ENCODE results near the gene LAMB4. TPM values are rescaled to one million over a fixed set of nuclear protein-coding genes. Genes with fewer than 3 reads are reported as not detected.

Gene LAMB4
- total RNA-seq, 2 experiments from 2014 or later: not detected

- ChIA-PET CTCF (no interaction called here), POLR2A (interaction anchor here (0.6 kb wide), 1 partner anchor 158 kb away, joined by 3 read pairs; no protein-coding TSS in a partner anchor)
- Mint-ChIP-seq H3K4me1 (ENCODE audit: low read depth) (no peaks in the 10 kb centered on the region), H3K36me3 (ENCODE audit: low read depth) (no peaks in the 10 kb centered on the region), H3K27me3 (peaks cover 1% of the 10 kb centered on the region), H3K9me3 (no peaks in the 10 kb centered on the region), H3K4me3 (no peak overlapping the region), H3K27ac (no peak overlapping the region)
- no peak for TF ChIP-seq CTCF (IDR thresholded peaks at IDR 0.05)
- intact Hi-C loops (cut with micrococcal nuclease): no loop called here
- ATAC-seq: no peak
- DNase-seq: no peak
Measured at GRCh38 chr7:107977048-107977447, 153.1 kb downstream of the LAMB4 start.

DNA sequence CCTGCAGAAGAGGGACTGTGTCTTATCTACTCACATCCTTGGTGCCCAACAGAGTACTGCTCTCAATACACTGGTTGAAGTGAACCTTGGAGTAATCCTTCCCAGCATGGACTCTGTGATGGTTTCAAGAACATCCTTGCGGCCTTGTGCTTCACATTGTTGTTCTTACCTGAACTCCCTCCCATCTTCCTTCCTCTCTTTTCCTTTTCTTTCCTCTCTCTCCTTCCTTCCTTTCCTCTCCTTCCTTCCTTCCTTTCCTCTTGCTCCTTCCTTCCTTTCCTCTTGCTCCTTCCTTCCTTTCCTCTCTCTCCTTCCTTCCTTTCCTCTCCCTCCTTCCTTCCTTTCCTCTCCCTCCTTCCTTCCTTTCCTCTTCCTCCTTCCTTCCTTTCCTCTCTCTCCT is 153.5 kb downstream of the LAMB4 start:
- ATAC-seq (no peak), DNase-seq (no peak)
- H3K27ac Mint-ChIP-seq: no peak overlapping the region
- no peaks in the 10 kb centered on the region for H3K4me1 Mint-ChIP-seq (ENCODE audit: low read depth)
- no peak for TF ChIP-seq CTCF (IDR thresholded peaks at IDR 0.05)
- no peaks in the 10 kb centered on the region for H3K36me3 Mint-ChIP-seq (ENCODE audit: low read depth)
- H3K4me3 Mint-ChIP-seq: no peak overlapping the region
- ChIA-PET CTCF (no interaction called here), POLR2A (interaction anchor here (0.6 kb wide), 1 partner anchor 159 kb away, joined by 3 read pairs; no protein-coding TSS in a partner anchor)
- H3K27me3 Mint-ChIP-seq: peaks cover 1% of the 10 kb centered on the region
- no peaks in the 10 kb centered on the region for H3K9me3 Mint-ChIP-seq
- intact Hi-C loops (cut with micrococcal nuclease): no loop called here

GRCh38 chr7:107975394-107976013 is 154.7 kb downstream of the LAMB4 start:
- no peaks in the 10 kb centered on the region for H3K36me3 Mint-ChIP-seq (ENCODE audit: low read depth)
- no peaks in the 10 kb centered on the region for H3K9me3 Mint-ChIP-seq
- no peak for DNase-seq
- no peak for ATAC-seq
- H3K27me3 Mint-ChIP-seq: peaks cover 1% of the 10 kb centered on the region
- H3K4me1 Mint-ChIP-seq (ENCODE audit: low read depth): no peaks in the 10 kb centered on the region
- TF ChIP-seq CTCF (IDR thresholded peaks at IDR 0.05): no peak
- intact Hi-C loops (cut with micrococcal nuclease): no loop called here
- POLR2A ChIA-PET: no interaction called here
- no peak overlapping the region for H3K27ac Mint-ChIP-seq
- CTCF ChIA-PET: no interaction called here
- H3K4me3 Mint-ChIP-seq: no peak overlapping the region

- ChIA-PET CTCF (no interaction called here), POLR2A (no interaction called here)
- H3K27me3 Mint-ChIP-seq: peaks cover 1% of the 10 kb centered on the region
- H3K9me3 Mint-ChIP-seq: no peaks in the 10 kb centered on the region
- no peak overlapping the region for H3K4me3 Mint-ChIP-seq
- DNase-seq (no peak), ATAC-seq (no peak)
- no peaks in the 10 kb centered on the region for H3K36me3 Mint-ChIP-seq (ENCODE audit: low read depth)
- no peaks in the 10 kb centered on the region for H3K4me1 Mint-ChIP-seq (ENCODE audit: low read depth)
- no peak for TF ChIP-seq CTCF (IDR thresholded peaks at IDR 0.05)
- intact Hi-C loops (cut with micrococcal nuclease): no loop called here
- no peak overlapping the region for H3K27ac Mint-ChIP-seq
Measured at GRCh38 chr7:107973861-107974260, 156.3 kb downstream of the LAMB4 start.

Other genes with a start within 250 kb of the LAMB4 start
- 100 to 1,000 TPM in 1 of 2 experiments, 10 to 100 TPM in 1; 99.8 to 102 TPM for gene DLD, start 239.2 kb downstream of the LAMB4 start, total RNA-seq
- under 1 TPM; 0.20 to 0.36 TPM for gene LAMB1, start 127.2 kb downstream of the LAMB4 start, total RNA-seq